Neuronal stem cell (in vitro differentiated cells): ENCODE data around the gene ATP1A3.

Source experiments
- DNase-seq: peaks from one replicate; pipeline ENCODE4 v3.0.0-alpha.2; 2013; ENCODE audit warnings: low spot score
- H2AFZ ChIP-seq: one replicate; pipeline ENCODE4 v1.6.1; 2013; ENCODE audit warnings: mild to moderate bottlenecking, low read length, inconsistent platforms
- H2AK5ac ChIP-seq: 2 replicates; pipeline ENCODE4 v1.6.1; 2013; ENCODE audit warnings: low read depth, mild to moderate bottlenecking, inconsistent platforms, low read length, moderate library complexity, mixed read lengths
- H2BK120ac ChIP-seq: 2 replicates; pipeline ENCODE4 v1.6.1; 2013; ENCODE audit warnings: low read depth, mild to moderate bottlenecking, inconsistent platforms, low read length, moderate library complexity, mixed read lengths
- H2BK12ac ChIP-seq: one replicate; pipeline ENCODE4 v1.6.1; 2013; ENCODE audit warnings: low read length, inconsistent platforms
- H2BK15ac ChIP-seq: 2 replicates; pipeline ENCODE4 v1.6.1; 2013; ENCODE audit warnings: mild to moderate bottlenecking, low read length, inconsistent platforms, mixed read lengths
- H2BK5ac ChIP-seq: one replicate; pipeline ENCODE4 v1.6.1; 2013; ENCODE audit warnings: inconsistent platforms, mild to moderate bottlenecking, low read length, moderate library complexity
- H3K14ac ChIP-seq: one replicate; pipeline ENCODE4 v1.6.1; 2013; ENCODE audit warnings: low read length, inconsistent platforms
- H3K18ac ChIP-seq: 2 replicates; pipeline ENCODE4 v1.6.1; 2013; ENCODE audit warnings: low read length, inconsistent platforms
- H3K23ac ChIP-seq: 2 replicates; pipeline ENCODE4 v1.6.1; 2013; ENCODE audit warnings: low read depth, mild to moderate bottlenecking, mixed read lengths, low read length, inconsistent platforms; ENCODE audit not compliant: poor library complexity
- H3K27ac ChIP-seq: replicated peaks from 3 replicates; pipeline ENCODE4 v1.5.1; 2013; ENCODE audit warnings: low read length, inconsistent platforms
- H3K27me3 ChIP-seq, 3 experiments: 2 replicates each; pipeline ENCODE4 v1.6.1; 2013; ENCODE audit warnings: low read length in 3 of 3, mild to moderate bottlenecking in 2 of 3, inconsistent platforms in 1 of 3, low read depth in 1 of 3, mixed read lengths in 1 of 3, moderate library complexity in 1 of 3; ENCODE audit not compliant: control insufficient read depth in 3 of 3, insufficient read depth in 3 of 3
- H3K36me3 ChIP-seq, 2 donors: replicated peaks in 1 of 2; 2 replicates each; pipeline ENCODE4 v1.6.1; 2013; ENCODE audit warnings: low read length in 2 of 2; ENCODE audit not compliant: control insufficient read depth in 2 of 2, insufficient read depth in 2 of 2
- H3K4ac ChIP-seq: 2 replicates; pipeline ENCODE4 v1.6.1; 2013; ENCODE audit warnings: inconsistent platforms, mild to moderate bottlenecking, low read length, moderate library complexity
- H3K4me1 ChIP-seq, 2 donors: 1 replicate in 1 of 2; 2 replicates in 1 of 2; pipeline ENCODE4 v1.6.1; 2013; ENCODE audit warnings: low read length in 2 of 2, low read depth in 1 of 2; ENCODE audit not compliant: control insufficient read depth in 2 of 2, insufficient read depth in 1 of 2
- H3K4me2 ChIP-seq: one replicate; pipeline ENCODE4 v1.6.1; 2013; ENCODE audit warnings: mild to moderate bottlenecking, low read length, inconsistent platforms; ENCODE audit not compliant: insufficient read depth, poor library complexity, severe bottlenecking
- H3K4me3 ChIP-seq, 2 donors: 2 replicates each; pipeline ENCODE4 v1.5.1; 2013; ENCODE audit warnings: low read length in 2 of 2, mild to moderate bottlenecking in 2 of 2, inconsistent platforms in 1 of 2, moderate library complexity in 1 of 2
- H3K79me1 ChIP-seq: one replicate; pipeline ENCODE4 v1.6.1; 2013; ENCODE audit warnings: low read depth, mild to moderate bottlenecking, inconsistent platforms, low read length, moderate library complexity
- H3K9ac ChIP-seq: one replicate; pipeline ENCODE4 v1.6.1; 2013; ENCODE audit warnings: mild to moderate bottlenecking, low read depth, low read length, inconsistent platforms; ENCODE audit not compliant: poor library complexity
- H3K9me3 ChIP-seq, 2 donors: replicated peaks in 1 of 2; 2 replicates each; pipeline versions ENCODE3 to v1.6.1; 2013; ENCODE audit warnings: low read length in 2 of 2, mild to moderate bottlenecking in 2 of 2, inconsistent platforms in 1 of 2, low read depth in 1 of 2, mixed read lengths in 1 of 2, moderate library complexity in 1 of 2; ENCODE audit not compliant: control insufficient read depth in 2 of 2, insufficient read depth in 1 of 2
- H4K8ac ChIP-seq: one replicate; pipeline ENCODE4 v1.6.1; 2013; ENCODE audit warnings: low read depth, mild to moderate bottlenecking, inconsistent platforms, low read length, moderate library complexity
- H4K91ac ChIP-seq: one replicate; pipeline ENCODE4 v1.6.1; 2013; ENCODE audit warnings: low read length, low read depth, mild to moderate bottlenecking, inconsistent platforms; ENCODE audit not compliant: poor library complexity
- WGBS, 2 donors: extraction: QIAGEN DNeasy Blood & Tissue Kit; methylation state at CpG; one replicate each; pipeline ENCODE4 v1.1.7; 2013; ENCODE audit warnings: missing lambda C conversion rate in 2 of 2, mixed read lengths in 1 of 2; ENCODE audit not compliant: insufficient read length in 2 of 2, insufficient replicate concordance in 1 of 2; ENCODE audit errors: extremely low coverage in 2 of 2; 5-methylcytosine and 5-hydroxymethylcytosine counted together

The ATP1A3 gene

DNA sequence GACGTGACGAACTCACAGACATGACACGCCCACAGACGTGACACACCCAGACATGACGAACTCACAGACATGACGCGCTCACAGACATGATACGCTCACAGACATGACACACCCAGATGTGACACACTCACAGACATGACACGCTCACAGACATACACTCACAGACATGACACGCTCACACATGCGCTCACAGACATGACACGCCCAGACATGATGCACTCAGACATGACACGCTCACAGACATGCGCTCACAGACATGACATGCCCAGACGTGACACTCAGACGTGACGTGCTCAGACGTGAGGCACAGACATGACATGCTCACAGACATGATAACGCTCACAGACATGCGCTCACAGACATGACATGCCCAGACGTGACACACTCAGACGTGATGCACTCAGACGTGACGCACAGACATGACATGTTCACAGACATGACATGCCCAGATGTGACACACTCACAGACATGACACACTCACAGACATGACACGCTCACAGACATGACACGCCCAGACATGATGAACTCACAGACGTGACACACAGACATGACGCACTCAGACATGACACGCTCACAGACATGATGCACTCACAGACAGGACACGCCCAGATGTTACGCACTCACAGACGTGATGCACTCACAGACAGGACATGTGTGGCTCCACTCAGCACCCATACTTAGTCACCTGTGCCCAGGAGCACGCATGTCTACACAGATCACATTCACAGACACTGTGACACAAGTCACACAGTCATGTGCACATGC is 73.9 kb downstream of the ATP1A3 start:
- Histone ChIP-seq H2BK12ac (no peak overlapping the region), H2BK5ac (no peak overlapping the region), H3K27ac (no peak overlapping the region), H3K36me3 (peaks cover 0 to 6% of the 10 kb centered on the region in 2 donors), H3K4me1 (peaks cover 0 to 3% of the 10 kb centered on the region in 2 donors), H4K8ac (no peak overlapping the region), H2AK5ac (no peak overlapping the region), H3K79me1 (peaks cover 6% of the 10 kb centered on the region), H4K91ac (no peak overlapping the region), H3K14ac (peak overlapping the region; percentile 10), H3K9ac (no peak overlapping the region), H3K27me3 (peaks cover 30 to 95% (median 84%) of the 10 kb centered on the region in 3 experiments), H3K18ac (peak overlapping the region; percentile 32), H2AFZ (no peak overlapping the region), H3K4ac (no peak overlapping the region), H3K23ac (peak overlapping the region; percentile 1), H2BK15ac (no peak overlapping the region), H3K9me3 (peaks cover 0 to 26% of the 10 kb centered on the region in 2 donors), H2BK120ac (no peak overlapping the region), H3K4me2 (no peak overlapping the region), H3K4me3 (peak overlapping the region in 1 of 2 donors; percentile 65)
- WGBS, 2 donors: no CpG with 5 or more reads among the region's 33 CpGs
- DNase-seq: no peak

DNA sequence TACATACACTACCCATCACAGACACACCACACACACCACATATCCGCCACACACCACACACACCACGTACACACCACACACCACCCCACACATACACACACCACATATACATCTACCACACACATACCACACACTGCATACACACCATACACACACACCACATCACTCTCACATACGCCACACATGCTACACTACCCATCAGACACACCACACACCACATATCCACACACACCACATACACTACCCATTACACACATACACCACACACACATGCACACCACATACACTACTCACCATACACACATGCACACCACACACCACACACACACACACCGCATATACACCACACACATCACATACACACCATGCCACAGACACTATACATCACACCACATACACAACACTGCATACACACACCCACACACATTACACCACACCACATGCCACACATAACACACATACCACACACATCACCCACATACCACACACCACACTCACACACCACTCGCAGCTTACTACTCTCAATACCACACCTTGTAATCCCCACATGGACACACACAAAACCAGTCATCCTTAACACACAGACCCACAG is 75.3 kb downstream of the ATP1A3 start:
- DNase-seq: no peak
- Histone ChIP-seq H3K23ac (peak overlapping the region; percentile 58), H2BK120ac (no peak overlapping the region), H3K4me2 (no peak overlapping the region), H2BK15ac (no peak overlapping the region), H3K27me3 (peaks cover 31 to 95% (median 84%) of the 10 kb centered on the region in 3 experiments), H2BK12ac (no peak overlapping the region), H4K8ac (no peak overlapping the region), H3K4me3 (peak overlapping the region in 1 of 2 donors; percentile 12), H3K14ac (peak overlapping the region; percentile 3), H4K91ac (no peak overlapping the region), H3K9me3 (peaks cover 0 to 25% of the 10 kb centered on the region in 2 donors), H3K4me1 (peaks cover 0 to 3% of the 10 kb centered on the region in 2 donors), H3K18ac (no peak overlapping the region), H3K9ac (no peak overlapping the region), H3K36me3 (peaks cover 0 to 6% of the 10 kb centered on the region in 2 donors), H3K4ac (no peak overlapping the region), H2AFZ (no peak overlapping the region), H3K27ac (no peak overlapping the region), H2AK5ac (no peak overlapping the region), H2BK5ac (no peak overlapping the region), H3K79me1 (peaks cover 6% of the 10 kb centered on the region)
- WGBS, 2 donors: 100% methylated on average over 2 to 5 of the region's 5 CpGs

DNA sequence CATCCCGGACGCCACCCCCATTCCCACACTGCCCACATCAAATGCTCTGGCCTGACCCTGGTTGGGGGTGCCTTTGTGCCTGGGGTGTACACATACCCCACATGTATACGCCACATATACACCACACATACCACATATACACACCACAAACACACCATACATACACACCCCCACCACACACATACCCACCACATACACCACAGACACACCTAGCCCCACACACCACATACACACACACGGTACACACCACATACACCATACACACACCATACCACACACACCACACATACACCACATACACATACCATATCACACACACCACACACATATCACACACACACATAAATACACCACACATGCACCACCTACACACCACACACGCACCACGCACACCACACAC is 75.9 kb downstream of the ATP1A3 start:
- H3K18ac ChIP-seq: no peak overlapping the region
- peaks cover 6% of the 10 kb centered on the region for H3K79me1 ChIP-seq
- DNase-seq: no peak
- H2BK120ac ChIP-seq: no peak overlapping the region
- H3K9me3 ChIP-seq: peaks cover 0 to 25% of the 10 kb centered on the region in 2 donors
- WGBS, 2 donors: 100% methylated on average over 3 of the region's 6 CpGs; no CpG with 5 or more reads in 1 of the 2 donors
- H3K27ac ChIP-seq: no peak overlapping the region
- H4K8ac ChIP-seq: no peak overlapping the region
- H3K27me3 ChIP-seq: peaks cover 37 to 98% (median 87%) of the 10 kb centered on the region in 3 experiments
- H3K23ac ChIP-seq: peak overlapping the region; percentile 22
- peaks cover 0 to 3% of the 10 kb centered on the region in 2 donors for H3K4me1 ChIP-seq
- no peak overlapping the region for H2BK5ac ChIP-seq
- peaks cover 0 to 6% of the 10 kb centered on the region in 2 donors for H3K36me3 ChIP-seq
- H2BK12ac ChIP-seq: no peak overlapping the region
- H3K4ac ChIP-seq: no peak overlapping the region
- peak overlapping the region; percentile 73 for H2AK5ac ChIP-seq
- H3K9ac ChIP-seq: peak overlapping the region; percentile 64
- no peak overlapping the region for H2BK15ac ChIP-seq
- H3K4me3 ChIP-seq: peak overlapping the region in 1 of 2 donors; percentile 12
- H4K91ac ChIP-seq: no peak overlapping the region
- H2AFZ ChIP-seq: no peak overlapping the region
- H3K4me2 ChIP-seq: no peak overlapping the region
- H3K14ac ChIP-seq: peak overlapping the region; percentile 3

DNA sequence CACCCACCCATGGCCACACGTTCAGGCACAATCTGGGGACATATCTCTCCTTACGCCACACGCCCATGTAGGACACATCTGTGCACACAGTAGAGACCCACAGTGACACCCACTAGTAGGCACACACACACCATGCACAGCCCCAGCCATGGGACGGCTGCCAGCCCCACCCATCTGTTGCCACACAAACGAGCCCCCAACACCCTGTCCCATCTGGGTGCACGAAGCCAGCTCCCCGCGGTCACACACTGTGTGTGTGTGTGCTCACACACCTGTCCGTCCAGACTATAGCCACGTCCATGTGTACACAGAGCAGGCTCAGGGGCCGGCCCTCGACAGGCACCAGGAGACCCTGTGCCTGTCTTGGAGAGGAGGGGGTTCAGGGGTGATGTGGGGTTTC is 76.4 kb downstream of the ATP1A3 start:
- WGBS, 2 donors: no CpG with 5 or more reads among the region's 12 CpGs
- Histone ChIP-seq H4K91ac (no peak overlapping the region), H3K14ac (peak overlapping the region; percentile 60), H3K27ac (no peak overlapping the region), H3K4me3 (no peak overlapping the region), H3K4ac (no peak overlapping the region), H2BK120ac (peak overlapping the region; percentile 42), H3K23ac (no peak overlapping the region), H4K8ac (no peak overlapping the region), H2BK15ac (no peak overlapping the region), H3K9me3 (peaks cover 0 to 23% of the 10 kb centered on the region in 2 donors), H3K36me3 (peaks cover 0 to 6% of the 10 kb centered on the region in 2 donors), H3K18ac (no peak overlapping the region), H3K79me1 (peaks cover 6% of the 10 kb centered on the region), H3K4me2 (no peak overlapping the region), H2AFZ (no peak overlapping the region), H2BK5ac (no peak overlapping the region), H3K9ac (no peak overlapping the region), H3K4me1 (peaks cover 0 to 3% of the 10 kb centered on the region in 2 donors), H3K27me3 (peaks cover 35 to 98% (median 86%) of the 10 kb centered on the region in 3 experiments), H2AK5ac (peak overlapping the region; percentile 73), H2BK12ac (no peak overlapping the region)
- no peak for DNase-seq
